GM19240 (cell line): ENCODE results near the gene GULP1.
"Not testable (repeated sequence)": the region's sequence is repeated elsewhere in the genome, so short reads cannot be mapped to it uniquely, and the experiment has no call there.

Experiments
- DNase-seq: peaks from one replicate; pipeline ENCODE4 v3.0.0; 2011; ENCODE audit warnings: low spot score; ENCODE audit not compliant: insufficient read length

Gene GULP1

DNA sequence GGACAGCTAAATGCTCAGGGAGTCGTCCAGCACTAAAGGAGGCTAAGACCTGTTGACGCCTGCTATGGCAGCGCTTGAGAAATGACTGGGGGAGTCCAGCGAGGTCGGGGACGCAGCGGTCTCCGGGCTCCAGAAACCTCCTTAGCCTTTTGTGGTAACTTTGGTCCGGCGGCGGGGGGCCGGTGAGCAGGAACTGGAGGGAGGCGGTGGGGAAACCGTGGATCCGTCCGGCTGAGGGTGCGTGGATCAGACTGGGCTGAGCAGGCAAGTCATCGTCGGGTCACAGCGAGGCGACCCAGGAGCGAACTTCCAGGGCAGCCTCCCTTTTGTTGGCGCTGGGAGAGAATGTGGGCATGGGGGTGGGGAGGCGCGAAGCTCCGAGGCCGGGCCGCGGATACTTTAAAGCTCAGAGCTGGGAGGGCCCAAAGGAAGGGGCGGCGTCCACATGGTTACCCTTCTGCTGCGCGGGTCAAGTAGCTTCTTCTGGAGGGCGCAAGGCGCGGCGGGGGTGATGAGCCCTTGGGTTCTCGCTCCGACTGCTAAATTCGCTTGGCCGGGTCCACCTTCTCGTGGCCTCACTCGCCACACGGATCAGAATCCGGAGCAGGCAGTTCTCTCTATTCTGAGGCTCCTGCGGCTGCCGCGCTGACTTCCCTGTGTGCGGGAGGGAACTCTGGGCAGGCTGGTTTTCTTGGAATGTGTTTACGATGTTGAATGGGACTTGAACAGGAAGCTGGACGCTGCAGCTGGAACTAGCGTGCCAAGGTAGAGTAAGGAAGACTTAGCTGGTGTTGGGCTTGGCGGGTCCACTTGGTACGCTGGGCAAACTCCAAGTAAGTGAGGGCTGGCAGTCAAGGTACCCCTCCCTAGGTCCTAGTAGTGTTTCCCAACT lies 920 bp downstream of the GULP1 start:
- DNase-seq, result no peak

DNA sequence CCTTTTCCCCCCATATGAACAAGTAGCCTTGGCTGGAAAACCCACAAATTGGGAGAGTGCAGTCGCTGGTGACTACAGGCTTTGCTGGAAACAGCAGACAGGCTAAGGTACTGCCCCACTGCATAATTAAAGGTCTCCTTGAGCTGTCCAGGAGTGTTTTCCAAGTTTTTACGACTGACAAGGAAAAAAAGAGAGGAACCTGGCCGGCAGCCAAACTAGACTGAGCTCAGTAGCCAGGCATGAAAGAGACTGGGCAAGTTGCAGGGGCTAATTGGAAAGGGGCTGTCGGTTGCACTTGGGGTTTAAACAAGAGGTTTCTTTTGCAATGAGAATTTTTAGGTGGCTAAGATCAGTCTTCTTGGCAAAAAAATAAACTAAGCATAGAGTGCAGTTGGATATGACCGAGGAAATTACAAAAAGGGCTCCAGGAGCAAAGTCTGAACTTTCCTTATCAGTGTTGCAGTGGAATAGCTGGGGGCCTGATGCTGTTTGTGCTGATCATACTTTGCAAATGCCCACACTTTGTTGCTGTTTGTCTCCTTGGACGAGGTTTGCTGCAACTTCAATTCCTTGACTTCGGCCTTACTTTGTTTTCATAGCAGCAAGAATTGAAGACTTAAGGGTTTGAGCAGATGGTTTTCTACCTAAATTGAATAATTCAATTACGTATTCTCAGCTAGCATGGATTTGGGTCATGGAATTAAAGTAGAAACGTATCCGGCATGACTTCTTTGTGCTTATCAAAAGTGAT lies 2.1 kb downstream of the GULP1 start:
- DNase-seq, result no peak

DNA sequence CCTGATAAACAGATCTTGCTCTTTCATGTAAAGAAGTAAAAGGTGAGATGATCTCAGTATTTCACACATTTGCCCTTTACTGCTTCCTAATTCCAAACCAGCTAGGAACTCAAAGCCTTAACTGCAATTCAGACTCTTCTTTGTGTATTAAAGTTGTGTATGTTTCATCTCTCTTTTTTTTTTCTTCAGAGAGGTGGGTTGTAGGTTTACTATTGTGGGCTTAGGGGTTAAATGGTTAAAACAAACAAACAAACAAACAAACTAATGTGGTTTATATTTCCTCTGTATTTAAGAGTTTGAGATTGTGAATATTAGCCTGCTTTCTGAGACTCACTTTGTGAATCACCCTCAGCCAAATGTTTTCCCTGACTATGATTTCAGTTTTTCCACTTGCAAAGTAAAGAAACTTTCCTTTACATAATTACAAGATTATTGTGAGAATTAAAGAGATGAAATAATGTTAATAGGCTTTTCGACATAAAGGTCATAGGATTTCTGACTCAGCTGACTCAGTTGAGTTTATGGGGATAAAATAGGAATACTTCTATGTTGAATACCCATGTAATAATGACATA lies 2.8 kb downstream of the GULP1 start:
- no peak for DNase-seq

- no peak for DNase-seq
Observed at GRCh38 chr2:188295067-188295685, 3.5 kb downstream of the GULP1 start.

DNA sequence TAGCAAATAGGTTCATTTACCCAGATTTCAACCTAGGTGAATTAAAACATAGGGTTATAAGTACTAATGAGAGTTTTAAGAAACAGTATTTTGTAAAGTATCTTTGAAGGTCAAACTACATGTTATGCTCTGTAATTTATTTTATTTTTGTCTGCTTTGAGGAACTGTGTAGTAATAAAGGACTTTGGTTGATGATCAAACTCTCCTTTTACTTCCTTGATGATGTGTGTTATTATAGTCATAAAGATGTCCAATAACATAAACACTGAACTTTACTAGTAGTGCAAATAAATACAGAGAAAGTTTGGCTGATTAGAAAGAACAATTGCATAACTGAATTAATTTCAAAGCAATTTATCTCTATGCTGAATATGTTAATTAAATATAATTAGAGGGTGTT lies 6.3 kb downstream of the GULP1 start:
- DNase-seq, result no peak

- not testable (repeated sequence) for DNase-seq
Observed at GRCh38 chr2:188298937-188299371, 7.3 kb downstream of the GULP1 start.

DNA sequence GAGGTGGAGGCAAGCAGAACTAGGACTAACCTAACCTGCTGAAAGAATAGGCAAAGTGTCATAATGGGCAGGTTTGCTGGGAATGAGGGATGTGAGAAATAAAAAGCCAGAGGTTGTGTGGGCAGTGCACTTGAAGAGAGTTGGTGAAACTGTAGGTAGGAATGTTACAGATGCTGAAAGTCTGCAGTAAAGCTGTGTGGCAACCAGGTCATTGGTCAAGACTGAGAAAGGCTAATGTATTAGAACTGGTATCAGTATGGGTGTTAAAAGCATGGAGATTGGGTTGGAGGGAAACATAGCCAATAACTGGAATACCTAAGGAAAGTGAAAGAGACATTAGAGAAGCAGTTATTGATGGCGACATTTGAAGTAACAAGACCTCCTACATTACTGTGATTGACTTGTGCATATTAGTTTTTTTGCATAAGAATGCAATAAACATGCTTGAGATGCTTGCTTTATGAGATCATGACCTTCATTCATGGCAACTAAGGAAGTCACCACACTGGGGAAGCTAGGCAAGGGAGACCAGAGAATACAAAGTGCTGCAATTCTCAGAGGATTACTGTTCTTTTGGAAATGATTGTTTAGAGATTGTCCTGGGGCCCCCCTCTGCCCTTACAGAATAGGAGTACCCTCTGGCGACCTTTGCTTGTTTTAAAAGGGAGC lies 11.8 kb downstream of the GULP1 start:
- DNase-seq, result no peak

DNA sequence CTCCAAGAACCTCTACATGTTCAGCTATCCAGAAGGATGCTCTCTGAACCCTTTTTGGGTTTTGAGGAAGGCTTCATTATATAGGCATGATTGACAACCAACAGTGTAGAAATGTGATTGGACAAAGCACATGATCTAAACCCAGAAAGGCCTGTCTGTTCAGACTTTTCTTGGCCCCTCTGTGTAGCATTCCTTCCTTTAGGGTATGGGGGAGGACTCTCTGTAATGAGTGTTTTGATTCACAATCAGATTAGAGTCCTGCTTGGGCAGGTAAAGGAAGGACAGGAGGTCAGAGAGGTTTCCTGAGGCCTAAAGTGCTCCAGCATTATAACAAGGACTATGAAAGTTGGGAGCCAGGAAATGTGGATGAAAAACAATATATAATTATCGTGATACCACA lies 13.6 kb downstream of the GULP1 start:
- DNase-seq, result no peak

GRCh38 chr2:188306271-188306670 lies 14.6 kb downstream of the GULP1 start:
- DNase-seq, result no peak

DNA sequence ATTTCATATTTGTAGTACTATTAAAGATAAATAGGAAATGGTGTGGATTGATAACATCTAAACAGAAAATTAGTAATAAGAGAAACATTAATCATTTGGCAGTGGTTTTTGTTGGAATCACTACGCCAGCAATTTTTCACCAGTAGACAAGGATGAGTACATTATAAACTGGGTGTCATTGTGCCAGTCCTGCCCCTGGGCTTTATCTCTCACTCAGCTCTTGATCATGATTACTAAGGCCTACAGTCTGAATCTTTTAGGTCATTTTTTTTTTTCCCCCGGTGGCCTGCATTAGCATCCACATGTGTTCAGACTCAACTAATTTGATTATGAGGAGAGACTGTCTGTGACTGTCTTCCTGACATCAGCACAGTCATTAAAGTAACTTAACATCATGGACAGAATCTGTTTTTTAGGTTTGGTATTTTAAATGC lies 16.2 kb downstream of the GULP1 start:
- DNase-seq, result no peak

DNA sequence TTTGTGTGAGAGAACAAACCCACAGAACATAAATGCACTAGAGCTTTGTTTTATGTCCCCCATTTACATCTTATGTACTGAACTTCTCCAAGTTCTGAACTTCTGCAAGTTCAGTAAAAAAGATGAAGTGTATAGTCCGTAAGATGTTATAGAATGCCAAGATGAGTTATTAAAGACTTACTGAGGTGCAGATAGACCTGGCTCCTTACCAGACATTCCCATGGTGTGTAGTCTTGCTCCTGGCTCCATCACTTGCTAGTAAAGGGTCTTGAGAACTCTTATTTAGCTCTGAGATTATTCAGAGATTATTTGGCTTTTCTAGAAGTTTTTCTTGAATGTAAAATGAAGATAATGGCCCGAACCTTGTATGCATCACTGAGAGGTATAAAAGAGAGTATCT lies 16.8 kb downstream of the GULP1 start:
- no peak for DNase-seq

DNA sequence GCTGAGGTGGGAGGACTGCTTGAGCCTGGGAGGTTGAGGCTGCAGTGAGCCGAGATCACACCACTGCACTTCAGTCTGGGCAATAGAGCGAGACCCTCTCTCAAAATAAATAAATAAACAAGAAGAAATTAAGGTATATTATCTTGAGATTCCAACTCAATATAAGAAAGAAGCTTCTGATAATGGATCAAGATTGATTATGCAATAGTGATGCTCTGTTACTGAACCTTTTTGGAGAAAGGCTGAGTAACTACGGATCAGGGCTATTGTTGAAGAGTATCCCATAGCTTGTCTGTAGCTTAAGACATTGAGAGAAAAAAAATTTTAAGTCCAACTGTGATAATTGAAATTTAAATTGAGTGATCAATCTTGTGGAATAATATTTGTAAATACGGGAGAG lies 17.7 kb downstream of the GULP1 start:
- DNase-seq, result no peak

- no peak for DNase-seq
Observed at GRCh38 chr2:188314314-188315054, 22.8 kb downstream of the GULP1 start.

DNA sequence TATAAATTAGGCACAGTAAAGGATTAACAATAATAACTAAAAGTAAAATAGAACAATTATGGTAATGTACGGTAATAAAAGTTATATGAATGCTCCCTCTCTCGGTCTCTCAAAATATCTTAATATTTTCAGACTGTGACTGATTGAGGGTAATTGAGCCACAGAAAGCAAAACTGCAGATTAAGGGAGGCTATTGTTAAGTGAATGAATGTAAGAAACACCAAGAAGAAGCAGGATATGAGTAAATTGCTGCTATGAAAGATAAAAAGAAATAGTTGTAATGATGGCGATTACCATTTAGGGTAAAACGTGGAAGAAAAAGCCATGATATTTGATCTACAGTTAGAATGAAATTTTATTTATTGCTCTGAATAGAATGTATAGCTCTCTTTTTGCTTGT lies 24.1 kb downstream of the GULP1 start:
- no peak for DNase-seq

- DNase-seq, result no peak
Observed at GRCh38 chr2:188316342-188316741, 24.7 kb downstream of the GULP1 start.

DNA sequence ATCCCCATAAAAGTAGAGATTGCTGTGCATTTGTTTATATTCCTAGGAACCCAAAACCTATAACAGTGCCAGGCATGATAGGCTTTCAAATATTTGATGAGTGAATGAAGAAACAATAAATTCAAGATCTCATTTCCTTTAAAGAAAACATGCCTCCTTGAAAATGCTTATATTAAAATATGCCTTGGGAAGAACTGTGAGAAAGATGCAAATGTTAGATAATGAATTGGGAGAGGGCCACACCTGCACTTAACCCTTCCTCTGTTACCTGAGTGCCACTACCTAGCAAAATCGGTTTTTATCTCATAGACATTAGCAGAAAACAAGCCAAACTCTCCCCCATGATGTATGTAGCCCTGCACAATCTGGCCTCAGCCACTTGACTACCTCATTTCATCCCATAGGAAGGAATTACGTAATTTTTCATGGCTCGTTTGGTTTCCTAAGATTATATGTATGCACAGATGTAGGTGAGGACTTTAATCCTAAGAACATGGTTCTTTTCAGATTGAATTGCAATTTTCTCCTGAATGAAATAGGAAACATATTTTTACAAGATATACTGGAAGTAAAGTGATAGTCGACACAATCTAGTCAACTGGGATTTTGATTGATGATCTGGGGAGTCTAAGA lies 25.2 kb downstream of the GULP1 start:
- DNase-seq, result no peak

DNA sequence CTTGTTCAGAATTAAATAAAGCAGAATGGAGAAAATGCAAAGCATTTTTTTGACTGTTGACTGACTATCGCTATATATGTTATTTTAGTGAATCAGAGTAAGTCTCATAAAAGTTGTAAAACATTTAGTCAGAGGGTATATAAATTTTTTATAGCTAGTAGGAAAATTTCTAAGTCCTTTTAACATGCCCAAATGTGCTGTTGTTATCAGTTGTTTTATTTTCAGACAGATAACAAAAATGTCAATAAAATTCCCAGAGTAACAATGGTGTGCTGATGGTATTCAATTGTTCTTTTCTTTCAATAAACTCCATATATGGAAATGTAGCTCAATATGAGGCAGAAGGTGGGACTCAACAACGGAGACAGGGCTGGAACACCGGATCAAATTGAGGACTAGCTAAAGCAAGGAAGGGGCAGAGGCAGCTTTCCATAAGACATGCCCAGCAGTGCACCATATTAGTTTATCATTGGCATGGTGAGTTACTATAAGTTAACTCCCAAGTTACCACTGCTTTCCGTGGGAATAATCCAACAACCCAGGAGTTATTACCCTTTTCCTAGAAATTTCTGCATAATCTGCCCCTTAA lies 26.6 kb downstream of the GULP1 start:
- no peak for DNase-seq

- DNase-seq, result no peak
Observed at GRCh38 chr2:188319838-188320237, 28.2 kb downstream of the GULP1 start.

DNA sequence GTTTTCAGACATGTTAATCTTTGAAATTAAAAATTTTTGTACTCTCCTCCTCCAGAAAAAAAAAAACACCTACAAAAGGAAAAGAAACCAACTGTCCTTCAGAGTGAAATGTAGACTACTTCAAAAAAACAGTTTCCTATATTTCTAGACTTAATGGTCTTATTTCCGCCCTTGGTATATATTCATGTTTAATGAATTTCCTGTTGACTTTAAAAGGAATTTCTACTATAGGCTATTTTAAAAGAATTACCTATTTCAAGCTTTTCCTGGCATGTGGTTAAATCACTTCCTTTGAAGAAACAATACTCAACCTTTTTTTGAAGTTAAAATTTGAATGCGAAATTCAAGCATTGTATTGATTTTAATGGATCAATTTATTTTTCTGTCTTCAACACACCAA lies 29.2 kb downstream of the GULP1 start:
- DNase-seq, result no peak
